GM12878 (cell line): ENCODE results near the gene C19orf73. TPM values are rescaled to one million over a fixed set of nuclear protein-coding genes. Genes with fewer than 3 reads are reported as not detected.

Experiments
- ATAC-seq: fragments of 200-7000 bp; cut with Tn5 transposase; 3 replicates; pipeline ENCODE4 v1.9.1; 2020; ENCODE audit warnings: mild to moderate bottlenecking, moderate library complexity
- BruUV-seq: library from RNA; stranded (reverse); fragments of 400-500 nt; replicated peaks from 2 replicates; lab custom pipeline; 2021; lab: Mats Ljungman, UMichigan
- CTCF ChIA-PET: fragments of 300-600 bp; sonication (Branson Sonifier 250); formaldehyde crosslinking; extraction: SDS; loops from one replicate; lab custom pipeline; 2021; ENCODE audit warnings: inconsistent platforms; lab: Yijun Ruan, JAX
- POLR2A ChIA-PET: fragments of 350-600 bp; formaldehyde crosslinking; extraction: SDS; loops from one replicate; lab custom pipeline; 2021; ENCODE audit warnings: inconsistent platforms; lab: Charles Lee
- RAD21 ChIA-PET: fragments of 300-600 bp; sonication (Branson Sonifier 250); formaldehyde crosslinking; loops from one replicate; lab custom pipeline; 2023; ENCODE audit warnings: antibody characterized with exemption; ENCODE audit not compliant: unreplicated experiment; lab: Charles Lee
- SMC1A ChIA-PET: fragments of 300-600 bp; sonication (Branson Sonifier 250); formaldehyde crosslinking; loops from one replicate; lab custom pipeline; 2023; ENCODE audit not compliant: unreplicated experiment, uncharacterized antibody; lab: Charles Lee
- DNase-seq: peaks from one replicate; pipeline ENCODE4 v3.0.0-alpha.2; 2011; ENCODE audit warnings: low read depth, low spot score
- FAIRE-seq: peaks from 3 replicates; lab custom pipeline; 2011; peaks lifted over from hg19 to GRCh38; lab: Jason Lieb, UNC
- H2AFZ ChIP-seq: 2 replicates; pipeline ENCODE4 v1.6.0; 2011; ENCODE audit warnings: low read depth, low read length, control low read depth; ENCODE audit not compliant: control insufficient read depth
- H3K27ac ChIP-seq: 2 replicates; pipeline ENCODE4 v1.5.1; 2011; ENCODE audit warnings: control low read depth; ENCODE audit not compliant: control insufficient read depth, insufficient read depth
- H3K27me3 ChIP-seq, 2 experiments: replicated peaks in 1 of 2; 2 replicates each; pipeline versions ENCODE4 v1.6.0 to v1.6.1; 2011; ENCODE audit warnings: low read length in 1 of 2; ENCODE audit not compliant: control insufficient read depth in 2 of 2, insufficient read depth in 2 of 2
- H3K36me3 ChIP-seq, 2 experiments: 2 replicates each; pipeline ENCODE4 v1.5.1; 2011; ENCODE audit warnings: low read length in 1 of 2; ENCODE audit not compliant: control insufficient read depth in 2 of 2, insufficient read depth in 2 of 2
- H3K4me1 ChIP-seq: 2 replicates; pipeline ENCODE4 v1.6.1; 2011; ENCODE audit warnings: mild to moderate bottlenecking, low read length, moderate library complexity, mixed read lengths; ENCODE audit not compliant: control insufficient read depth, insufficient read depth
- H3K4me2 ChIP-seq: 2 replicates; pipeline ENCODE4 v1.6.0; 2011; ENCODE audit warnings: control low read depth; ENCODE audit not compliant: control insufficient read depth, insufficient read depth
- H3K4me3 ChIP-seq: fragments of 200-600 bp; sonication (generic); 2 replicates; pipeline ENCODE4 v1.5.1; 2016
- H3K79me2 ChIP-seq: 2 replicates; pipeline ENCODE4 v1.6.0; 2011; ENCODE audit warnings: low read length; ENCODE audit not compliant: control insufficient read depth, insufficient read depth
- H3K9ac ChIP-seq: 2 replicates; pipeline ENCODE4 v1.8.0; 2011; ENCODE audit warnings: low read length, control low read depth, mixed read lengths; ENCODE audit not compliant: control insufficient read depth, insufficient read depth
- H3K9me3 ChIP-seq: replicated peaks from 3 replicates; pipeline ENCODE4 v1.5.1; 2011; ENCODE audit warnings: mild to moderate bottlenecking, low read length; ENCODE audit not compliant: control insufficient read depth, insufficient read depth
- H4K20me1 ChIP-seq: 2 replicates; pipeline ENCODE4 v1.6.0; 2011; ENCODE audit not compliant: control insufficient read depth, insufficient read depth
- IKZF2 ChIP-seq, 2 experiments: fragments of 450-650 bp; IDR thresholded peaks; 2 replicates each; pipeline ENCODE4 v1.6.1; 2017; ENCODE audit warnings: mild to moderate bottlenecking in 2 of 2, moderate library complexity in 2 of 2
- MLLT1 ChIP-seq: fragments of 450-650 bp; IDR thresholded peaks from 2 replicates; pipeline ENCODE4 v1.6.1; 2016; ENCODE audit warnings: mild to moderate bottlenecking
- MTA2 ChIP-seq: fragments of 450-650 bp; IDR thresholded peaks from 2 replicates; pipeline ENCODE4 v1.6.1; 2016; ENCODE audit warnings: low read depth, mild to moderate bottlenecking, moderate library complexity
- NKRF ChIP-seq: fragments of 450-650 bp; conservative IDR thresholded peaks from 2 replicates; pipeline ENCODE4 v1.6.1; 2017; ENCODE audit warnings: mild to moderate bottlenecking, moderate library complexity
- WRNIP1 ChIP-seq: IDR thresholded peaks from 2 replicates; pipeline ENCODE4 v1.6.1; 2011; ENCODE audit warnings: low read depth, low read length, improper control_type of control experiment, borderline replicate concordance
- ZZZ3 ChIP-seq: IDR thresholded peaks from 2 replicates; pipeline ENCODE4 v1.6.1; 2011; ENCODE audit warnings: low read depth; ENCODE audit not compliant: control insufficient read depth, insufficient read length
- WGBS: methylation state at CpG from one replicate; pipeline ENCODE4 v1.1.6; 2016; ENCODE audit warnings: low lambda C conversion rate; ENCODE audit not compliant: insufficient replicate concordance, insufficient coverage; ENCODE audit errors: missing lambda C conversion rate; 5-methylcytosine and 5-hydroxymethylcytosine counted together
- in situ Hi-C: fragments of 300-500 bp; cut with MboI; formaldehyde crosslinking; loops from 9 replicates; pipeline ENCODE4 v1.14.3; 2018; ENCODE audit warnings: mixed read lengths
- intact Hi-C: fragments of 100-400 bp; cut with micrococcal nuclease; formaldehyde crosslinking; loops from one replicate; pipeline ENCODE4 v1.14.2; 2022; ENCODE audit not compliant: unreplicated experiment
- polyA plus RNA-seq, 11 experiments: library from polyadenylated mRNA; depleted of rRNA in 4 of 11; unstranded in 6 of 11; stranded (reverse) in 5 of 11; fragments of >200 nt; fragmentation: Nextera tagmentation in 4 of 11; fragmentation: Illumina TruSeq in 1 of 11; extraction: Ambion mirVana in 4 of 11; extraction: Trizol in 1 of 11; gene quantifications; 1 replicate in 1 of 11; 2 replicates in 10 of 11; pipeline versions ENCODE4 v1.2.1 to v1.2.3, GENCODE V29; 2011 to 2016; ENCODE audit warnings: inconsistent platforms in 2 of 11, missing spikeins in 2 of 11, low read depth in 1 of 11
- total RNA-seq, 4 experiments: library from RNA; depleted of rRNA in 3 of 4; stranded (reverse); fragments of >200 nt in 3 of 4; fragmentation: Illumina TruSeq in 1 of 4; extraction: Trizol in 1 of 4; gene quantifications; 2 replicates each; pipeline versions ENCODE4 v1.2.1 to v1.2.3, GENCODE V29; 2013 to 2021

The C19orf73 gene
- total and polyA plus RNA-seq, 10 of the 15 experiments (the other 5 are each of a cell fraction or from before 2014, with no cell fraction given): 0.20 to 2.0 (median 0.80) TPM

- no peak for TF ChIP-seq NKRF
These were observed 32.6 kb downstream of the C19orf73 start (continued) for GRCh38 chr19:49086296-49086695.

GRCh38 chr19:49085868-49086232, 33.1 kb downstream of the C19orf73 start:
- H3K36me3 ChIP-seq: peaks cover 12 to 20% of the 10 kb centered on the region in 2 experiments
- H3K4me2 ChIP-seq: peak overlapping the region; percentile 80; the same call in 1 of the 2 replicates
- SMC1A ChIA-PET: no interaction called here
- 0% methylated on average over 14 of the region's 14 CpGs for WGBS
- H3K4me3 ChIP-seq: peak overlapping the region; percentile 89
- H2AFZ ChIP-seq: 0 out of 2 replicates have a peak overlapping the region, but pooled peaks have one; percentile 81
- H3K79me2 ChIP-seq: peaks cover 41% of the 10 kb centered on the region
- BruUV-seq: no TSS peak
- H3K9ac ChIP-seq: peak overlapping the region; percentile 90
- peaks cover 4% of the 10 kb centered on the region; the same call in 1 of the 2 replicates for H3K4me1 ChIP-seq
- no peaks in the 10 kb centered on the region; the same call in 2 of the 3 replicates for H3K9me3 ChIP-seq
- no peak for FAIRE-seq
- ATAC-seq: no peak
- intact Hi-C loops: no loop called here
- H3K27ac ChIP-seq: peak overlapping the region; percentile 87
- TF ChIP-seq MLLT1 (0 out of 2 replicates have a peak, but pooled peaks have one; percentile 48), ZZZ3 (no peak), WRNIP1 (0 out of 2 replicates have a peak, but pooled peaks have one; percentile 74), MTA2 (0 out of 2 replicates have a peak, but pooled peaks have one; percentile 21), IKZF2 (IDR thresholded peaks at IDR 0.05) (0 out of 4 replicates have a peak, but pooled peaks of 1 of the 2 experiments have one; percentile 6)
- CTCF ChIA-PET: interaction anchor here (4.7 kb wide), 1 partner anchor 12 kb away, joined by 35 read pairs; no protein-coding TSS in a partner anchor
- RAD21 ChIA-PET: interaction anchor here (1.2 kb wide), 1 partner anchor 113 kb away, joined by 3 read pairs; no protein-coding TSS in a partner anchor
- no peaks in the 10 kb centered on the region for H3K27me3 ChIP-seq
- H4K20me1 ChIP-seq: 0 out of 2 replicates have a peak, but pooled peaks cover 6% of the 10 kb centered on the region
- no peak for DNase-seq
- POLR2A ChIA-PET: no interaction called here
- in situ Hi-C loops: no loop called here
